Skeletal muscle cell (primary cell): ENCODE results near the gene LAMTOR4.
"Not testable (repeated sequence)": the region's sequence is repeated elsewhere in the genome, so short reads cannot be mapped to it uniquely, and the experiment has no call there.

Experiments
- DNase-seq: peaks from one replicate; pipeline ENCODE4 v3.0.0-alpha.2; 2010; ENCODE audit warnings: low read depth
- H3K4me3 ChIP-seq: 2 replicates; pipeline ENCODE4 v1.5.1; 2011; ENCODE audit warnings: low read depth, mild to moderate bottlenecking, control low read depth, low read length, moderate library complexity

LAMTOR4 gene

DNA sequence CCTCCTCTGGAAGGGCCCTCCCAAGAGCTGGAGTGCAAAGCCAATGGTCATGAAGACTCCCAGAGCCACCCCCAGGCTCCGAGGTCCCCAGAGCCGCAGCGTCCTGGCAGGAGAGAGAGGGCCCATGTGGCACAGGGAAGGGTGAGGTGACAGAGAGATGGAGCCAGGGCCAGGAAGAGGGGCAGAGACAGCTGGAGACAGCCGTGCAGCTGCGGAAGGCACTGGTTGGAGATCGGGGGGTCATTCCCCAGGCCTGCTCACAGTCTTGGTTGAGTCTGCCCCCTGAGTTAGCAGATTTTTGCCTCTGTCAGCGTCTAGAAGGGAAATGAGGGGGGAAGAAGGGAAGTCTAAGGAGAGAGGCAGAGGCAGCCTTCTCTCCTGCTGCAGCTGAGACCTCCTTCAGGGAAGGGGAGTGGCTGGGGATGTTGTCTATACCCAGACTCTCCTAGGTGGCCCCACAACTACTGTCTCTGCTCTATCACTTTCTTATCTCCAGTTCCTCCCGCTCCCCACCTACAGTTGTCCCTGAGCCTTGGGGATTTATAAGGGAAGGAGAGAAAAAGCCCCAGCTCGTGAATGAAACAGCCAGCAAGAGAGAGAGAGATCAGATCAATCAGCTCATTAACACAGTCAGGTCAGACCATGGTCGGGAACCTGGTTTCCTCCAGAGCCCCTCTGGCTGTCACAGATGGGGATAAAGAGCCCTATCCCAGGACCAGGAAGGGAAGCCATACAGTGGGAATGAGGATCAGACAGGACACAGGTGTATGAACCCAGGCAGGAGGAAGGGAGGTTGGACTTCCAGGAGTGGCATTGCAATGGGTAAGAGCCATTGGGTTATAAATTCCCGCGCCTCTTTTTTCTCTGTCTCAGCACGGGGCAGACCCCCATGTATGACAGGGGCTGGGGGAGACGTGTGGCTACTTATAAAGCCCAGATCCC is 18.5 kb downstream of the LAMTOR4 start:
- H3K4me3 ChIP-seq, result peak overlapping the region; percentile 49
- no peak for DNase-seq

DNA sequence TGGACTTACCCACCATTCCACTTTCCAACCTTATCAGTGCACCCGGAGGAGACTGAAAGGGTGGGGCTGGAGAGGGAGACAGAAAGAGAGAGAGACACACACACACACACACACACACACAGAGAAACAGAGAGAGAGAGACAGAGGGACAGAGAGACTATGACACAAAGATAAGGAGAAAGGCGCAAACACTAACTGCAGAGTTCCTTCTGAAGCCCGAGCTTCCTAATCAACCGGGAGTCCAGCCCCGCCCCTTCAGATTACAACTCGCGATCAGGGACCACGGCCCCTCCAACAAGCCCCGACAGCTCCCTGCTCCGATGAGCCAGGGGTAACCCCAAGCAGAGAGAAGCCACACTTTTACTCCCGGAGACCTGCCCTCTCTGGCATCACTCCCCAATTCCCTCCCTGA is 19.2 kb downstream of the LAMTOR4 start:
- no peak for DNase-seq
- peak overlapping the region; percentile 49 for H3K4me3 ChIP-seq

DNA sequence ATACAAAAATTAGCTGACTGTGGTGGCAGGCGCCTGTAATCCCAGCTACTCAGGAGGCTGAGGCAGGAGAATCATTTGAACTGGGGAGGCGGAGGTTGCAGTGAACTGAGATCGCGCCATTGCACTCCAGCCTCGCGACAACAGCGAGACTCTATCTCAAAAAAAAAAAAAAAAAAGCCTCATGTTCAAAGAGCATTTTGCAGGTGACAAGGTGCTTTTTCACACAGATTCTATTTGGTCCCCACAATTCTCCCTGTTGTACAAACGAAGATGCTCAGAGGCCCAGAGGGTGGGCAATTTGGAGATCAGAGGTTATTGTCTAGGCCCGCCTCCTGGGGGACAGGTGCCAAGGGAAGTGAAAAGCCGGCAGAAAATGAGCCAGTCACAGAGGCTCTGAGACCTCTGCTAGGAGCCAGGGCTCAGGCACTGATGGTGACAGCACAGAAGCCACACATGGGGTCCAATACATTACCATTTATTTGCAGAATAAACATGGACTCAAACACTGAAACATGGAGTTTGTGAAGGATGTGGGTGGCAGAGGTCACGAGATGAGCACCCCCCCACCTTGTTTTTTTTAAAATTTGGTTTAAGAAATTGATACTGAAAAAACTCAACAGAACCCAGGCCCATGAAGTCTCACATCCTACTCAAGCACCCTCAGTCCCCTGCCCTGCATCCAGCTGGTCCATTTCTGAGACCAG is 20.6 kb downstream of the LAMTOR4 start:
- H3K4me3 ChIP-seq, result no peak overlapping the region
- no peak for DNase-seq

DNA sequence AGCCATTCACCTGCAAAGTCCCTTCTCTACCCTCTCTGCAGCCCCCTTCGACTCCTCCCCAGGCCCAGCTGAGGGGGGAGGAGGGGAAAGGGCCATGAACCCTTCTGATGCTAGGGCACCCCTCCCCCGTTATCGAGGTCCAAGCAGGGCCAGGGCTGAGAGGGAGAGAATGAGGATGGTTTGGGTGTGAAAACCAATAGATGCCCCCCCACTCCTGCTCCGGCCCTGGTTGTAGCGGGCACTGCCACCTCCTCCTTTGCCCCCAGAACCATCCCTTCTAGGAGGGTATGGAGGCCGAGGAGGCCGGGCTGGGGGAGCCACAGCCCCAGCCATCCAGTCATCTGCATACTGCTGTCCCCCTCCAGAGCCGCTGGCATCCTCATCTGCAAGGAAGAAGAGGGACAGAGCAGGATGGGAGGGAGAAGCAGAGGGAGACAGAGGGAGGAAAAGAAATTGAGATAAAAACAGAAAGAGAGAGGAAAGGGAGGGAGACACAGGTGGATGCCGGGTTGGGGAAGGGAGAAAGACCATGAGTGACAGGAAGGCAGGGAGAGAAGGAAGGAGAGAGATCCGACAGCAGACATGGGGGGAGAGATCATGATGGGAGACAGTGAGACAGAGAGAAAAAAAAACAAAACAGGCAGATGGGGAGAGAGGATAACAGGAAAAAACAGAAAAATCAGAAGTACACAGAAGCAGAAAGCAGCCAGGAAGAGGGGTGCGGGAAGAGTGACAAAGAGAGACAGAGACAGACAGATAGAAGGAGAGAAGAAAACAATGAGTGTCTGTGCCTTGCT is 21.6 kb downstream of the LAMTOR4 start:
- no peak overlapping the region for H3K4me3 ChIP-seq
- DNase-seq, result no peak

DNA sequence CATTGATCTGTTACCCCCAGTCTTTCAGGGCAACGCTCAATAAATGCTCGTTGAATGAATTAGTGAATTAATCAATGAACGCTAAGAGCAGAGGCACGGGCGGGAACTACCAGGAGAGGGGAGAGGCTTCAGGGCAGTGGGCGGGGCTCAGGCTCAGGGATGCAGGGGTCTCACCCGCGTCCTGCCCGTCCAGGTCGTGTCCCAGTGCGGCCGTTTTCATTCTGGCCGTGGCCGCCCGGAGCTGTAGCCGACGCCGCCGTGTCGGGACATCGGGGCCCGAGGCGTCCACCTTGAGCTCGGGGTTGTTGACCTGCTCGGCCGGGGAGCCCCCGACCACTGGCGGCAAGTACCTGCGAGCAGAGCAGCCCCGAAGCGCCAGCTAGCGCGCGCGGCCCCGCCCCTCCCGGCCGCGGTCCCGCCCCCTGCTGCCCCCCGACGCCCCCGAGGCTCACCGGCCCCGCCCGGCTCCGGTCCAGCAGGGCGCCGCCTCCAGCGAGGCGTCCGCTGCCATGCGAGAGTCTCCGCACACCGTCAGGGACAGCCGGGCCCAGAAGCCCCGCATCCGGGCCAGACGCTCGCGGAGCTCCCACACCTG is 22.5 kb downstream of the LAMTOR4 start:
- DNase-seq, result no peak
- H3K4me3 ChIP-seq, result peak overlapping the region; percentile 25

DNA sequence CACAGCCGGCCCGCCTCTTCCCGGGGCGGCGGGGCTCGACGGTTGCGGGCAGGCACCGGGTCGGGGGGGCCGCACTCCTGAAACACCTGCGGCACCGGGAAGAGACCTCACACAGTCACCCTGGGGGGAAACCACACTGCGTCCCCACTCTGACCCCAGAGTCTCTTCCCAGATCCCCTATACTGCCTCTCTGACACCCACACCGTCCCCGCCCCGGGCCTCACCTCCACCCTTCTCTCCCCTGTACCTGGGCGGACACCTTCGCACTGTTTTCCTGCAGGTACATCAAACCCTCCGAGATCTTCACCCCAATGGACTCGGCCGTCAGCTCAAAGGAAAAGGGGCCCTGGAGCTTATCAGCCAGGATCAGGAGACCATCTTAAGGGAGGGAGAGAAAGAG is 23.1 kb downstream of the LAMTOR4 start:
- no peak overlapping the region for H3K4me3 ChIP-seq
- no peak for DNase-seq

DNA sequence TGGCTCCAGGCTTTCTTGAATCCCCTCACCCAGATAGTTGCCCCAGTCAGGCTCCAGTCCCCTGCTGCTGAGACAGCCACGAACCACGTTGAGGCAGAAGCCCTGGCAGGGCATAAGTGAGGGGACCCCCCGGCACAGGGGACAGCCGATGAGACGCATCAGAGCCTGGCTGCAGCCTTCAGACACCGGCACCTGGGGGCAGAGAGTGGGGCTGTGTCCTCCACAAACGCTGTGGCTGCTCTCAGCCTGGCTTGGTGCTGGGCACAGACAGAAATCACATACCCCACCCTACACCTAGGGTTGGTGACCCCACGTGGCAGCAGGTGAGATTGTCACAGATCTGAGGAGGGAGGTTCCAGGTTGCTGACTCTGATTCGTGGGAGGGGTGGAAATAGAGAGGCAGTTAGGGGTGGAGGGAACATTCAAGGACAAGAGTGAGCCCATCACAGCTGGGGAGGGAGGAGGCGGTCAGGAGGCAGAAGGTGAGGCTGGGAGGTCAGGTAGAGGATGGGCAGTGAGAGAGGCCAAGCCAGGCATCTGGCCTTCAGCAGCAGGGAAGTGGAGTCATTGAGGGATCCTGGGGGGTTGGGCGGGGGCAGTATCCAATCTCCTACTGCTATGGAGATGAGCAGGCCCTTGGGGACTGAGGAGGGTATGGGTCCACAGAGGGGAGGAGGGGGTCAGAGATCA is 25.2 kb downstream of the LAMTOR4 start:
- DNase-seq, result no peak
- no peak overlapping the region for H3K4me3 ChIP-seq

DNA sequence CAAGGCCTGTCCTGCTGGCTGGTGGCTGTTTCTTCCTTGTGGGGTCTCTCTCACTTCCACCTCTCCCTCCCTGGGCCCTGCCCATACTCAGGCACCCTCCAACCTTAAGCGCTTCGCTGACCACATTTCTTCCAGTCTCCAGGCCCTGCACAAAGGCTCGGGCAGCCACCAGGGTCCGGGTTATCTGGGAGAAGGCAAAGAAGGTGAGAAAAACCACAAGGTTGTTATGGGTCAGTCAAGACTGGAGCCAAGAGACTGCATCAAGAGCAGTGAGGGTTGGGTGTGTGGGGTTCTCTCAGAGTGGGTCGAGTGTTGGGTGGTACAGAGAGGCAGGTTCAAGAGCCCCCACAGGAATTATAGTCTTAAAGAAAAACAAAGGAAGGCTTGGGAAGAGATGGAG is 25.9 kb downstream of the LAMTOR4 start:
- DNase-seq, result no peak
- no peak overlapping the region for H3K4me3 ChIP-seq

DNA sequence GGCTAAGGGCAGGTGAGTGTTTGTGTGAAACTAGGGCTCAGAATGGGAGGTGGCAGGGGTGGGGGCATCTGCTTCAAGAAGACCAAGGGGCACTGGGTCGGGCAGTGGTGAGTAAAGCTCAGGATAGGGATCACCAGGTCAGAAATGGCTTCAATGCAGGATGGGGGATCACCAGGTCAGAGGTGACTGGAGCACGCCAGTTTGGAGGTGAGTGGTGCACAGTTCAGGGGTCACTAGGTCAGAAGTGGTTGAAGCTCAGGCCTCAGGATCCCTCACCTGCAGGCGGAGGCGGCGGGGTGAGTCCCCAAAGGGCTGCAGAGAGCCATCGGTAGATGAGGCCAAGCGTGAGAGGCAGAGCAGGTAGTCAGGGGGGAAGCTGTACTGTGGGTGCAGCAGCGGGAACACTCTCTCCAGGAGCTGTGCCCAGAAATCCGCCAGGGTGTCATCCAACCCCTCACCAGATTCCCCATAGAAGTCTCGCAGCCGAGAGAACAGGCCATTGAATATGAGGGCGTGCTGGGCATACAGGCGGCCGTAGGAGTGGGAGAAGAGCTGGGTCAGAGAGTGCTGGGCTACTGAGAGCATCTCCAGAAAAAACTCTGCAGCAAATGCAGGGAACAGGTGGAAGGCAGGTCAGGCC is 26.7 kb downstream of the LAMTOR4 start:
- no peak overlapping the region for H3K4me3 ChIP-seq

DNA sequence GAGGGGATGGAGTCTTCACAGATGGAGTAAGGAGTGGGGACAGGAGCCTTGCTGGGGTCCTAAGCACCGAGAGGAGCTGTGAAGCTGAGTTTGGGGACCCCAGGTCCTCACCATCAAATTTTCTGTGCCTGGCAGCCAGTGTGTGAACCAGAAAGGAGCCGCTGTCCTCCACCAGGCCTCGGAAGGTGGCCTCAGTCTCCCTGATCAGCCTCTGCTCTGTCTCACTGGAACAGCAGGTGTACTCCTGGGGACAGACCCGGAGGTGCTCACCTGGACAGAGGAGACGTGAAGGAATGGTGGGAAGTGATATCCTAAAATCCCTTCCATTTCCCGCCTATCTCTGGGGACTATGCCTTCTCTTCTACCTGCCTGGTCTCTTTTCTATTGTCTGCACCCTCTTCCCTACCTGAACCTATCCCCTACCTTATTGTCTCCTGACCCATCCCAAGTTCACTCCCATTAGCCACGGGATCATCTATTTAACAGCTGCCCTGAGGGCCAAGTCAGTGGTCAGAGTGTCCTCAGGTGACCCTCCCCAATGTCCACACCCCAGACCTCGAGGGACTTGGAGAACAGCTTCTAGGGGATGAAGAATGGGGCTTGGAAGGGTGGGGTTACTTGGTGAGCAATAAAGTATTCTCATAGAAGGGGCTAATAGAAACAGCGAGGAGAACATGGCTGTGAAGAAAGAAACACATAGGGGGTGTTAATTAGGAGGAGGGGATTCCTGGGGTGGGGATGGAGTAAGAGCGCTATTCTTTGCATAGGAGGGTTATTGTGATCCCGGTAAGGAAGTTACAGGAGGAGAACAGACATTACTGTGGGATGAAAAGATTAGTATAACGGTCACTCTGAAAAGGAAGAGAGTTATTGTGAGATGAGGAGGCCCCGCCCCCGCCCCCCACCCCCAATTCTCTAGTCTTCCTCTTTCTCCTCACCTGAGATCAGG is 27.7 kb downstream of the LAMTOR4 start:
- peak overlapping the region; percentile 78 for H3K4me3 ChIP-seq
- DNase-seq, result no peak

More for the DNA sequence above, 26.7 kb downstream of the LAMTOR4 start:
- no peak for DNase-seq

DNA sequence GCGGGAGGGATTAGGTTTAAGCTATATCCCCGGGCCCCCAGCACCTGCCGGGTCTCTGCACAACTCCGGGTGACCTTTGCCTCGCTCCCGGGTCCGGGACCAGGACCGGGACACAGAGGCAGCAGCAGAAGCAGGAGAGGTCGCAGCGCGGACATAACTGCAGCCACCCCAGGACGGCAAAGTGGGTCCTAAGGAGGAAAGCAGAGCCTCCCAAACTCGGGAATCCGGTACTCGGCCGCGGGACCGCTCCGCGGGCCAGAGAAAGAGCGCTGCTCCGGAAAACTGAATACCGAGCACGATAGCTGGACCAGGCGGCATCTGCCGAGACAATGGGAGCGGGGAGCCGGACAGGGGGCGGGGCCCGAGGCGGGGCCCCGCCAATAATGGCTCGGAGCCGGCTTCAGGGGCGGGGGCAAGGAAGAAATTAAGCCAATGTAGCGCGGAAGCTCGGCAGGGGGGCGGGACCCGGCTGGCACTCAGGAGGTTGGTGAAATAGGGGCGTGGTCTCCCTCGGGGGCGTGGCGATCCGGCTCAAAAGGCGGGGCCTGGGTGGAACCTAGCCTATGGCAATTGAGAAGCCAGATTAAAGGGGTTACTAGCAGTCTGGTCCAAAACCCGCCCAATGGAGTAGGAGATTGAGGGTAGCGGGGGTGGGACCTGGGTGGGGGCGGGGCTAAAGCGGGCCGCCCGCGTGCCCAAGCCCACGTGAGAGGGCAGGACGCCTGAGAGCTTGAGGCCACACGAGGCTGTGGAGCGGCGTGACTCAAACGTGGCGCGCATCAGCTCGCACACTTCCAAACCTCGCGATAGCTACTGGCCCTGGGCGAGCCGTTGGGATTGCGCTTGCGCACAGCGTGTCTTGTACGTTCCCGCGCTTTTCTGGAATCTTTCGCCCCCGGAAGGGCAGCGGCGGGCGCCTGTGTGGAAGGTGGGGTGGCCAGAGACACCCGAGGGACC is 28.6 kb downstream of the LAMTOR4 start, which contains the start of the genes GPC2 and STAG3:
Gene GPC2, minus strand, starts transcription at position 337 of the 957 bp plus-strand sequence. Its CDS starts 182 bp downstream, at position 155.
Gene STAG3, plus strand, starts transcription at position 874 of the 957 bp plus-strand sequence. CDS start 2,639 bp downstream, outside the sequence.
- peak within 1 kb of the TSS; percentile 78 for H3K4me3 ChIP-seq
- peak; percentile 84 for DNase-seq

DNA sequence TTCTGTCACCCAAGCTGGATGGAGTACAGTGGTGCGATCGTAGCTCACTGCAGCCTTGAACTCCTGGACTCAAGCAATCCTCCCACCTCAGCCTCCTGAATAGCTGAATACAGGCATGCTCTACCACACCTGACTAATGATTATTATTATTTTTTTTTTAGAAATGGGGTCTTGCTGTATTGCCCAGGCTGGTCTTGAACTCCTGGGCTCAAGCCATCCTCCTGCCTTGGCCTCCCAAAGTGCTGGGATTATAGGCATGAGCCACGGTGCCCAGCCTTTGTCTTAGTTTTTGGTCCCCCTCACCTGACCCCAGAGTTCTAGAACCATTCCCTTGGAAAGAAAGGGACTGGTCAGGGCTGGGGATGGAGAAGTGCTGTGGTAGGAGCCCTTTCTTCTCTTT is 31.4 kb downstream of the LAMTOR4 start:
- H3K4me3 ChIP-seq, DNase-seq: not testable (repeated sequence)

DNA sequence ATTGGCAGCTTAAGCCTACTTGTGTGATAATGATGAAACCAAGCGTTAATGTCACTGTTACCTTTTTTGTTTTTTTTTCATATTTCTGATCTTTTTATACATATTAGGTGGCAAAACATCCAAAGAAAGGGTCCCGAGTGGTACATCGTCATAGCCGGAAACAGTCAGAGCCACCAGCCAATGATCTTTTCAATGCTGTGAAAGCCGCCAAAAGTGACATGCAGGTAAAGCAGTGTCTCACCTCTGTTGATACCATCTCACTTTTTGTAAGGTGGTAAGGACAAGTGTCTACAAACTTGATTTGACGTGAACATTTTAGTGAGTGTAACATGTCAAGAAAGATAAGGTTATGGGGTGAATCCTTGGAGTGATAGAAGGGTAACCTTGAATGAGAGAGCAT is 33.9 kb downstream of the LAMTOR4 start:
- DNase-seq, H3K4me3 ChIP-seq: not testable (repeated sequence)

DNA sequence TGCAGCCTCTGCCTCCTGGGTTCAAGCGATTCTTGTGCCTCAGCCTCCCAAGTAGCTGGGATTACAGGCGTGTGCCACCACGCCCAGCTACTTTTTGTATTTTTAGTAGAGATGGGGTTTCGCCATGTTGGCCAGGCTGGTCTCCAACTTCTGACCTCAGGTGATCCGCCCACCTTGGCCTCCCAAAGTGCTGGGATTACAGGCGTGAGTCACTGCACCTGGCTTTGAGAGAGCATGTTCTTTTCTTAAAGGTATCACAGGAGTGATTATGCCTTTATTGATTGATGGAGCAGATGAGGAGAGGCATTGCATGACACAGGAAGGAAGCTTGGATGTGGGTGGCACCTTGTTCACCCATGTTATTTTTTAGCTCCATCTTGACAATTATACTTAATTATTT is 34.4 kb downstream of the LAMTOR4 start:
- not testable (repeated sequence) for DNase-seq, H3K4me3 ChIP-seq

DNA sequence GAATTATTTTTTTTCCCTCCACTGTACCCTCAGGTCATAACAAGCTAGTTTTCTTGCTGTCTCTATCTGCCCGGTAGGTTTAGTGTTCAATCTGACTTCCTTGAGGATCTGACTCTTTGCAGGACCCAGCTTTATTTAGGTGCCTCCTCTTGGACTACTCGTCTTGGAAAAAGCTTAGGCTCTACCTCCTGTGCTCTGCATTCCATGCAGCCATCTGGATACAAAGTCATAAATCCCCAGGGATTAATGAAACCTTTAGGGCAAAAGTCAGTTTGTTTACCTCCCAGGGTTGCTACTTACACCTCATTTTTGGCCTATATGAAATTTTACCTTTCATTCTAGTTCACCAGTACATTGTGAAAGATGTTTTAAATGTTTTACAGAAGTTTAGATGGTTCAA is 37.0 kb downstream of the LAMTOR4 start:
- DNase-seq, result no peak
- no peak overlapping the region for H3K4me3 ChIP-seq

DNA sequence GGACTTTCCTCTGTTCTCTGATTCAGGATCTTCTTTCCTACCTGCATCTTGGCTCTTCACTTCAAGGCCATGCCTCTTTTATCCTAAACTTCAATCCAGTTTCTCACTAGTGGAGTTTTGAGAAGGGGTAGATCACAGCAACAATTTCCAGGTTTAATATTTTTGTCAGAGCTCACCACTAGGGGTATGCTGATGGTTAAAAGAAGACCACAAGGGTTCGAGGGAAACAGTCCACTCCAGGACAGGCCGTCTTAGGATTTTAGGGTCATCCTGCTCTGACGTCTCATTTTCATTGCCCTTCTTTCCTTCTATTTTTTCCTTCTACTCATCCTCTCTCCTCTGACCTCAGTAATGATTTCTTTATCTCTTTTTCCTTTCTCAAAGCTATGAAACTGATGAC is 40.3 kb downstream of the LAMTOR4 start:
- no peak for DNase-seq
- H3K4me3 ChIP-seq, result no peak overlapping the region
